NK-92 (cell line): ENCODE results near the gene NCOA7.
"Not testable (repeated sequence)": the region's sequence is repeated elsewhere in the genome, so short reads cannot be mapped to it uniquely, and the experiment has no call there.

ENCODE experiments used
- DNase-seq: peaks from one replicate; lab custom pipeline; 2025; ENCODE audit not compliant: unreplicated experiment; lab: John Stamatoyannopoulos, UW

The NCOA7 gene

GRCh38 chr6:125944434-125944816 lies 153.7 kb downstream of the NCOA7 start:
- no peak for DNase-seq

GRCh38 chr6:125944896-125945295 lies 154.1 kb downstream of the NCOA7 start:
- no peak for DNase-seq

GRCh38 chr6:125945378-125946141 lies 154.8 kb downstream of the NCOA7 start:
- DNase-seq: no peak

- DNase-seq: no peak
Measured at GRCh38 chr6:125947615-125948014, 156.9 kb downstream of the NCOA7 start.

GRCh38 chr6:125948455-125948854 lies 157.7 kb downstream of the NCOA7 start:
- DNase-seq: no peak

GRCh38 chr6:125949069-125949468 lies 158.3 kb downstream of the NCOA7 start:
- no peak for DNase-seq

- no peak for DNase-seq
Measured at GRCh38 chr6:125950293-125950692, 159.5 kb downstream of the NCOA7 start.

- DNase-seq: not testable (repeated sequence)
Measured at GRCh38 chr6:125950716-125951115, 160.0 kb downstream of the NCOA7 start.

GRCh38 chr6:125951323-125951722 lies 160.6 kb downstream of the NCOA7 start:
- no peak for DNase-seq

GRCh38 chr6:125952764-125953501 lies 162.2 kb downstream of the NCOA7 start:
- DNase-seq: no peak

GRCh38 chr6:125953502-125953875 lies 162.7 kb downstream of the NCOA7 start:
- no peak for DNase-seq

GRCh38 chr6:125954735-125955339 lies 164.1 kb downstream of the NCOA7 start:
- no peak for DNase-seq

GRCh38 chr6:125955973-125956372 lies 165.2 kb downstream of the NCOA7 start:
- DNase-seq: no peak

GRCh38 chr6:125956506-125957390 lies 166.0 kb downstream of the NCOA7 start, which contains the start of gene HINT3:
TSS of gene HINT3 (plus strand) at chr6:125956770. CDS start at chr6:125956978, 208 bp downstream.
- DNase-seq: peak; percentile 77

- DNase-seq: no peak
Measured at GRCh38 chr6:125957391-125957693, 166.6 kb downstream of the NCOA7 start.

GRCh38 chr6:125957845-125958244 lies 167.1 kb downstream of the NCOA7 start:
- DNase-seq: no peak

- DNase-seq: no peak
Measured at GRCh38 chr6:125959041-125959440, 168.3 kb downstream of the NCOA7 start.

GRCh38 chr6:125961117-125961516 lies 170.4 kb downstream of the NCOA7 start:
- no peak for DNase-seq

GRCh38 chr6:125962900-125963497 lies 172.2 kb downstream of the NCOA7 start:
- no peak for DNase-seq

GRCh38 chr6:125963817-125964216 lies 173.1 kb downstream of the NCOA7 start:
- DNase-seq: no peak

GRCh38 chr6:125966569-125966968 lies 175.8 kb downstream of the NCOA7 start:
- no peak for DNase-seq
